ENCODE data around the gene ZNF208.

ZNF208 gene

GRCh38 chr19:21883516-21883915 is 127.2 kb downstream of the ZNF208 start:
- DNase-seq (ENCODE audit: low read depth), result no peak
- TF ChIP-seq CTCF (conservative IDR thresholded peaks at IDR 0.05; ENCODE audit: low read depth, low read length), result no peak
- H3K4me3 ChIP-seq (ENCODE audit: low read length), result no peak overlapping the region

All from retinal pigment epithelial cell (primary cell).